Loucy (cell line): ENCODE measurements around the gene RAD51B.

Source experiments
- CTCF ChIP-seq: fragments of 200-600 bp; sonication (generic); conservative IDR thresholded peaks from 2 replicates; pipeline ENCODE4 v1.5.1; 2014; ENCODE audit warnings: mild to moderate bottlenecking, antibody characterized with exemption, low read length
- EZH2phosphoT487 ChIP-seq: fragments of 200-600 bp; IDR thresholded peaks from 2 replicates; pipeline ENCODE4 v1.6.1; 2018; ENCODE audit warnings: antibody characterized with exemption, mild to moderate bottlenecking, moderate library complexity, borderline replicate concordance

DNA sequence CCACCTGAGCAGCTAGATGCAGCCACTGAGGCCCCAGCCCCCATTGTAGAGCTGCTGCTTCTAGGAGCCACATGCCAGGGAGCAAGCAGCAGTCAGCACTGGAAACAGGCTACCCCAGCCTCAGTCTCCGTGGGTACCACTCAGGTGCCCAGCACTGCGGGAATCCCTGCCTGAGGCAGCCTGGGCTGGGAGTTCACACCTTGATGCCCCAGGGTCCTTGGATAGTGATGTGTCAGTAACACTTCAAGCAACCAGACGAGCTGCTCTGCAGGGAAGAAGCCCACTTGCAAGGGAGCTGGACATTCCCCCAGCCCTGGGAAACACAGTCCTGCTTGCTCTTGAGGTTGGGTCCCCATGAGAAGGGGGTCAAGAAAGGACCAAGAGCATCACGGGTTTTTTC is 882.6 kb downstream of the RAD51B start:
- TF ChIP-seq CTCF, result no peak
- TF ChIP-seq EZH2phosphoT487, result no peak
